ENCODE data around the gene PKD1L1.

PKD1L1 gene

GRCh38 chr7:47833211-47833610, 115.1 kb downstream of the PKD1L1 start:
- in situ Hi-C loops (cut with HindIII; ENCODE audit: low sequenced_read_pairs): no loop called here

- in situ Hi-C loops (cut with HindIII; ENCODE audit: low sequenced_read_pairs): no loop called here
Measured at GRCh38 chr7:47832105-47832715, 116.1 kb downstream of the PKD1L1 start.

- in situ Hi-C loops (cut with HindIII; ENCODE audit: low sequenced_read_pairs): no loop called here
Measured at GRCh38 chr7:47830015-47830414, 118.3 kb downstream of the PKD1L1 start.

GRCh38 chr7:47827871-47828270, 120.4 kb downstream of the PKD1L1 start:
- in situ Hi-C loops (cut with HindIII; ENCODE audit: low sequenced_read_pairs): no loop called here

GRCh38 chr7:47827351-47827756, 120.9 kb downstream of the PKD1L1 start:
- in situ Hi-C loops (cut with HindIII; ENCODE audit: low sequenced_read_pairs): no loop called here

GRCh38 chr7:47826754-47827153, 121.5 kb downstream of the PKD1L1 start:
- in situ Hi-C loops (cut with HindIII; ENCODE audit: low sequenced_read_pairs): no loop called here

- in situ Hi-C loops (cut with HindIII; ENCODE audit: low sequenced_read_pairs): no loop called here
Measured at GRCh38 chr7:47819607-47819920, 128.7 kb downstream of the PKD1L1 start.

GRCh38 chr7:47818796-47819606, 129.3 kb downstream of the PKD1L1 start:
- in situ Hi-C loops (cut with HindIII; ENCODE audit: low sequenced_read_pairs): no loop called here

- in situ Hi-C loops (cut with HindIII; ENCODE audit: low sequenced_read_pairs): no loop called here
Measured at GRCh38 chr7:47817917-47818316, 130.3 kb downstream of the PKD1L1 start.

GRCh38 chr7:47816647-47817046, 131.6 kb downstream of the PKD1L1 start:
- in situ Hi-C loops (cut with HindIII; ENCODE audit: low sequenced_read_pairs): no loop called here

- in situ Hi-C loops (cut with HindIII; ENCODE audit: low sequenced_read_pairs): no loop called here
Measured at GRCh38 chr7:47815867-47816266, 132.4 kb downstream of the PKD1L1 start.

GRCh38 chr7:47814905-47815613, 133.2 kb downstream of the PKD1L1 start:
- in situ Hi-C loops (cut with HindIII; ENCODE audit: low sequenced_read_pairs): no loop called here

GRCh38 chr7:47813620-47814260, 134.5 kb downstream of the PKD1L1 start:
- in situ Hi-C loops (cut with HindIII; ENCODE audit: low sequenced_read_pairs): no loop called here

- in situ Hi-C loops (cut with HindIII; ENCODE audit: low sequenced_read_pairs): no loop called here
Measured at GRCh38 chr7:47812429-47813136, 135.7 kb downstream of the PKD1L1 start.

GRCh38 chr7:47811632-47812380, 136.5 kb downstream of the PKD1L1 start:
- in situ Hi-C loops (cut with HindIII; ENCODE audit: low sequenced_read_pairs): no loop called here

- in situ Hi-C loops (cut with HindIII; ENCODE audit: low sequenced_read_pairs): no loop called here
Measured at GRCh38 chr7:47809387-47809786, 138.9 kb downstream of the PKD1L1 start.

- in situ Hi-C loops (cut with HindIII; ENCODE audit: low sequenced_read_pairs): no loop called here
Measured at GRCh38 chr7:47808321-47808720, 139.9 kb downstream of the PKD1L1 start.

GRCh38 chr7:47807756-47808155, 140.5 kb downstream of the PKD1L1 start:
- in situ Hi-C loops (cut with HindIII; ENCODE audit: low sequenced_read_pairs): no loop called here

- in situ Hi-C loops (cut with HindIII; ENCODE audit: low sequenced_read_pairs): no loop called here
Measured at GRCh38 chr7:47807126-47807525, 141.1 kb downstream of the PKD1L1 start.

- in situ Hi-C loops (cut with HindIII; ENCODE audit: low sequenced_read_pairs): no loop called here
Measured at GRCh38 chr7:47806701-47807103, 141.6 kb downstream of the PKD1L1 start.

Data from endothelial cell of hepatic sinusoid (primary cell).